ENCODE results near the gene ADIPOR2.

ADIPOR2 gene

DNA sequence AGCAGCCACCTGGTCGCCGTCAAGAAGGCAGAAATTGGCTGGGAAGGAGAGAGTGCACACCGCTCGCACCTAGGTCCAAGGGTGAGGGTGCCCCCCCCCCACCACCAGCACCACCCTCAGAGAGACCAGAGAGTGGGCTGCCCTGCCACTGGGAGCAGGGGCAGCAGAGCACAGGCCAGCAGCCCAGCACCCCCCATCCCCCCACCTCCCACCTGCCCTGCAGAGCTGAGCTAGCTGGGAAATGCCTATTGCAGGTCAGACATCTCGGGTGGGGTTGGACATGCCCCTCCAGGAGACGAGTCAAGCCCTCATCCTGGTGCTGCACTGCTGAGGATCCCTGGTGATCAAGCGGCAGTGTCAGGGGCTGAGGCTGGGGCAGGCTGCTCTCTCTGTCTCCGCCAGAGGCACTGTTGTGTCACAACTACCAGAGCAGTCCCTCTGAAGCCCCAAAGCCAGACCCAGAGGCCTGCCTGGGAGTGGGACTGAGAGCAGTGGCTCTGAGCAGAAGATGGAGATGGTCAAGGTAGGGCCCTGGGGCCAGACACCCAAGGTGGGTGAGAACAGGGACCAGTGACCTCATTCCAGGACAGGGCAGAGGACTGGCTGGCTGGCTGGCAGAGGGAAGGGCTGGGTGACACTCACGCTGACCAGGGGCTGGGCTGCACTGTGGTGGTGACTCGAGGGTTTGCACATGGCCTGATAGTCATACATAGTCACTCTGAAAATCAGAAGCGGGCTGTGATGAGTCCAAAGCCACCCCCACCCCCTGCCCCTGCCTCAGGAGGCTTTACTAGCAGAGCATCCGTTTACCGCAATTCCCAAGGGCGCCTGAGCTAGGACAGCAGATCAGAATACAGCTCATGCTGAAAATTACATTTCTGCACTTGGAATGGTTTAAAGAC is 109.8 kb downstream of the ADIPOR2 start:
- DNase-seq = no peak

DNA sequence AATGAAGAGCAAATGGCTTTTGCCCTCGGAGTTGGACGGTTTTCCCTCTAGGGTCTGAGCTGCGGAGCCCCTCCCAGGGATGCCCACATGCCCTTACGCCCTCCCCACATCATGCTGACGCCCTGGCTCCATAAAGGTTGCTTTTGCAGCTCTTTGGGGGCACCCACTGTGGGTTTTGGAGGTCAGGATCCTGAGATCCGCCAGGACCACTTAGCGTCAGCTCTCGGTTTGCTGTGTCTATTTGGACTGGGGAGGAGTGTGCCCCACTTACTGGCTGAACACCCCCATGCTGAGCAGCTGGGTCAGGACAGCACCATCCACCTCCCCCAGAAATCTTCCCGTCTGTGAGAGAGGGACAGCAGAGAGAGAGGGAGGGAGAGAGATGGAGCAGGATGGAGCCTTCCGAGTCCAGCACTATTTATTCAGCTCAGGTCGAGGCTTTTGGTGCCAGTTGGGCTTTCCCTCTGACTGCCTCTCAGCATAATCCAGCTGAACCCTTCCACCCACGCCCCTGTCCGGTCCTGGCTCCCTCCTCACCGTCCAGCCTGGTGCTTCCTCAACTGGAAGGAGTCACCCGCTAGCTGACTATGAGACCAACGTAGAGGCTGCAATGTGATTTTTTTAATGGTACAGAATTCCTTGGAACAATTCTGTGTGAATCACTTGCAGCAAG is 110.6 kb downstream of the ADIPOR2 start:
- DNase-seq = no peak

DNA sequence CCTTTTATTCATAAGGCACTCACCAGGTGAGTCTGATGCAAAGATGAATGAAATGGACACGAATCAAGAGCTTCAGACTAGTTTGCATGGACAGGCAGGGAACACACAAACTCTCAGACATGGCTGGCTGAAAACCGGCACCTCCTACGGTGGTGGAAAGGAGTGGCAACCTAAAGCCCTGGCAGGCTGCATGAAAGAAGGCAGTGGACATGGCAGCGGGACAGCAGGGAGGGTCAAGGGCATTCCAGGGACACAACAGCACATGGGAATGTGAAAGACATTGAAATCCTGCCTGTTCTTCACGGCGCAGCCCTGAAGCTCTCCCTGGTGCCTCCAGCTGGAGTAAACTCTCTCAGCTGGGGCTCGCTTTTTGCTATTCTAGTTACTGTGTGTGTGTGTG is 112.9 kb downstream of the ADIPOR2 start:
- no peak for DNase-seq

DNA sequence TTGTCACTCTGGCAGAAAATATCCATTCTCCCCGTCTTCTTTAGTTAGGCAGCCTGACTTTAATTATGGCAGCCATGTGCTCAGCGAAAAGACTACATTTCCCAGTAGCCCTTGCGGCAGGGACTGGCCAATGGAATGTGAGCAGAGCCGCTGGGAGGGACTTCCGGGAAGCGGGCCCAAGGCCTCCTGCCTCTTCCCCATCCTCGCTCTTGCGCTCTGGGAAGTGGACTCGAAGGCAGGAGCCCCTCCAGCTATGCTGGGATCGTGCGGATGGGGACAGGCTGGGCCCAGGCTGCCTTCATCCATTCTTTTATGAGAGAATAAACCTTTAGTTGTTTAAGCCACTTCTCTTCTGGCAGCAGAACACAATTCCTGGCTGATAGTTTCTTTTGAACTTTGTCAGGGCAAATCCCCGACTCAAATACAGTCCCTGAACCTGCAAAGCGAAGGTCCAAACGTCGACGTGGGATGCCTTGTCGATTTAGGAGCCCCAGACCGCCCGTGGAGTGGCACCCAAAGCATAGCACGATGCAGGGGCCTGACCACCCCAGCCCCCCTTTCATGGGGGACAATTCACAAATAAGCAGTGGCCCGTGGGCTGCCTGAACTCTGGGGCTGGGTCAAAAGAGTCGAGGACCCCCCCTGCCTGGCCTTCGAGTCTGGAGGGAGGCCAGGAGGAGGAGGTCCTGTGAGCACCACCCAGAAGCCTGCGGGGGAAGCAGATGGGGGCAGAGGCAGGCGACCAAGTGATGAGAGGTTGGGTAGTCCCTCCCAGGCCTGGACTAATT is 113.9 kb downstream of the ADIPOR2 start:
- peak; percentile 97 for DNase-seq

- no peak for DNase-seq
Measured at GRCh38 chr12:1805441-1806081, 114.7 kb downstream of the ADIPOR2 start.

DNA sequence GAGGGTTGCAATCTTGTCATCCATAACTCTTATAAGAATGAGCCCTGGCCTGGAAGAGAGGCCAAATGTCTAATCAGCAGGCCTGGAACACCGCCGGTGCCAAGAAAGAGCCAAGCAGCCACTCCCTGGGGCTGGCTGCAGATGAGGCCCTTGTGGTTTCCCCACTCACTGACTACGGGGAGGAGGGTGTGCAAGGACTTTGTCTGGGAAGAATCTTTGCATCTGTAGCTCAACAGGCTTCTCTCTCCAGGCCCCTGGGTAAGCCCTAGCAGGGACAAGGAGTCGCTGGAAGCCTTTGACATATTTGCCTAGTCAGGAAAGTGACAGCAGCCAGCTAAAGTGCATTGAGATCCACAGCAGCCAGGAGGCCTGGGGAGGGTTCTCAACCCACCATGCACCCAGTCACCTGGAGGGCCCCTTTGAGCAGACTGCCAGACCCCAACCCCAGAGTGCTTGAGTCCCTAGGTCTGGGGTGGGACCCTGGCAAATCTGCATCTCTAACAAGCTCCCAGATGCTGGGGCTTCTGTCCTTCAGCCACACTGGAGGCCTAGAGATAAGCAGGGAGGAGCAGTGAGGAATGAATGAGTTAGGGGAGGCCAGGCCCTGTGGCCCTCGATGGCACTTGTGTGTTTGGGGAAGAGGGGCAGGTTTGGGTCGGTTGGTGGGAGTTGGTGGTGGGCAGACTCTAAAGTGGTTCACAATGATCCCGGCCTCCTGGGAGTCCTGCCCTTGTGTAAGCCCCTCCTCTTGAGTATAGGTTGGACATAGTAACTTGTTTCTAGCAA is 115.6 kb downstream of the ADIPOR2 start:
- DNase-seq = peak; percentile 92

DNA sequence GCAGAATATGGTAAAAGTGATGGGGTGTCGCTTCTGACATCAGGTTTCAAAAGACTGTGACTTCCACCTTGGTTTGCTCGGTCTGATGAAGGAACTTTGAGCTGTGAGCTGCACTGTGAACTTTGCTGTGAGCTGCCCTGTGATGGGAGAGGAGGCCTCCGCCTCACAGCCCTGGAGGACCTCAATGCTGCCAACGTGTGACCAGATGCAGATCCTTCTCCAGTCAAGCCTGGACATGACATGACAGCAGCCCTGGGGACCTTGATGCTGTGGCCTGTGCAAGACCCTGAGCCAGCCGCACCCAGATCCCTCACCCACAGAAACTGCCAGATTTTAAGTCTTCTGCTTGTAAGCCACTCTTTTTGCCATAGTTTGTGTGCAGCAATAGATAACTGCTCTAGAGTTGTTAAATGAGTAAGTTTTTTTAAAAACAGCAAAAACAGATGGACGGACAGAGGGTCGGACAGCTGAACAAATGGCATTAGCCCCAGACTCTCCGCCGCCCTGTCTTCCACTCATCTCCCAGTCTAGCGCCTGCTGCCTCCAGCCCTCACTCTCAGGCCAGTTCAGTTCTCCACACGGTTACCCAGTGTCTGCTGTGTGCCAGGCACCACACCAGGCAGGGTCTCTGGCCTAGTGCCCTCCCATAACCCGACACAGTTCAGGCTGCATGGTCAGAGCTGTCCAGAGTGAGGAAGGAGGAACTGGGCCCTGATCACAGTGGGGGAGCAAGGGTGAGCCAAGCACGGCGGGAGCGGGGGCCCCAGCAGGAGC is 116.4 kb downstream of the ADIPOR2 start:
- DNase-seq = no peak

DNA sequence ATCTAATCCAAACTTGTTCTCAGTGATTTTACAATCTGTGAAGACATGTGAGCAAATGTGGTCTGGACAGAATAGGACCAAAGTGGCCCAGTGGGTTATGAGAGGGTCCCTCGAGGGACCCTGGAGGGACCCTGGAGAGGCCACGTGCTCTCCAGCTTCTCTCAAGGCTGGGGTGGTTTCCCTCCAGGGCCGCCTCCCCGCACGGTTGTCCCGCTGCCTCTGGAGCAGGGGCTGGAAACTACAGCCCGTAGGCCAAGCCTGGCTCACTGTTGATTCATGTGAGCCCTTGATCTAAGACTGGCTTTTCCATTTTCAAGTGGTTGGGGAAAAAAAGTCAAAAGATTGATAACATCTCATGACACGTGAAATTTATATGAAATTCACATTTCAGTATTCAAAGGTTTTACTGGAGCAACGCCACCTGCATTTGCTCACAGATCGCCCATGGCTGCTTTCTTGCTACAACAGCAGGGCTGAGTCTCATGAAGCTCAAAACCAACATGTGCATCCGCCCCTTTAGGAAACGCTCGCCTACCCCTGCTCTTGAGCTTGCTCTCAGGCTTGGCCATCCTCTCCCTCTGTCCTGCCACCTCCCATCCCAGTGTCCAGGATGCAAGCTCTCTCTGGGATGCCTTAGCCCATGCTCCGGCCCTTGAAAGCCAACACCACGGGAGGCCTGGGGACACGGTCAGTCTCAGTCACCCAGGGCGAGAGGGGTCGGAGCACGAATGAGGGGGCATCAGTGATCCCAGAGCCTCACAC is 117.3 kb downstream of the ADIPOR2 start:
- DNase-seq = no peak

- DNase-seq = no peak
Measured at GRCh38 chr12:1808798-1809480, 118.1 kb downstream of the ADIPOR2 start.

- DNase-seq = peak; percentile 46
Measured at GRCh38 chr12:1809591-1810190, 118.8 kb downstream of the ADIPOR2 start.

DNA sequence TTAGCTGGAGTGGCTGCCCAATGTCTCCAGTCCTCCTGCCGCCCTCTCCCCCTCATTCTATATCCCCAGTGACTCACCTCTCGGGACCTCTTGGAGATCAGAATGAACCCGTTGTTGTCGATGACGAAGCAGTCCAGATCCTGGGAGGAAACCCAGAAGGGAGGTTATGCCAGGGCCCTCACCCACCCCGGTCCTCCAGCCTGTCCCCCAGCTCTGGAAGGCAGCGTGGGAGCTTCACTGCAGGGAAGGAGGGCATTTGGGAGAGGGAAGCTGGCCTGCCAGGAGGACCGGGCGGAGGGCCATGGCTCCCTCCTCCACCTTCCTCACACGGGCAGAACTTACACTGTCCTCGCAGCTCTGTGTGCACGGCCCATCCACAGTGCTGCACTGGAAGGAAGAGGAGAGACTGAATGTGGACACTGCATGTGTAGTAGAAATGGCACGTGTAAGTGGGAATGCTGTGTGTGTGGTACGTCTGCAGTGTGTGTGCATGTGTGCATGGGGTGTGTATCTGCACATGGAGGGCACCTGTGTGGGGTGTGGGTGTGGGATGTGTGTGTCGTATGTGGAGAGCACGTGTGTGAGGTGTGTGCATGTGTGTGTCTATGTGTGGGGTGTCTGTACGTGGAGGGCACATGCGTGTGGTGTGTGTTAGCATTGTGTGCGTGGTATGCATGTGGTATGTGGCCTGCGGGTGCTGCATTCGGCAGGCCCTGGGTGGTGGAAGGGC is 119.5 kb downstream of the ADIPOR2 start:
- no peak for DNase-seq

- DNase-seq = no peak
Measured at GRCh38 chr12:1810931-1811280, 120.0 kb downstream of the ADIPOR2 start.

DNA sequence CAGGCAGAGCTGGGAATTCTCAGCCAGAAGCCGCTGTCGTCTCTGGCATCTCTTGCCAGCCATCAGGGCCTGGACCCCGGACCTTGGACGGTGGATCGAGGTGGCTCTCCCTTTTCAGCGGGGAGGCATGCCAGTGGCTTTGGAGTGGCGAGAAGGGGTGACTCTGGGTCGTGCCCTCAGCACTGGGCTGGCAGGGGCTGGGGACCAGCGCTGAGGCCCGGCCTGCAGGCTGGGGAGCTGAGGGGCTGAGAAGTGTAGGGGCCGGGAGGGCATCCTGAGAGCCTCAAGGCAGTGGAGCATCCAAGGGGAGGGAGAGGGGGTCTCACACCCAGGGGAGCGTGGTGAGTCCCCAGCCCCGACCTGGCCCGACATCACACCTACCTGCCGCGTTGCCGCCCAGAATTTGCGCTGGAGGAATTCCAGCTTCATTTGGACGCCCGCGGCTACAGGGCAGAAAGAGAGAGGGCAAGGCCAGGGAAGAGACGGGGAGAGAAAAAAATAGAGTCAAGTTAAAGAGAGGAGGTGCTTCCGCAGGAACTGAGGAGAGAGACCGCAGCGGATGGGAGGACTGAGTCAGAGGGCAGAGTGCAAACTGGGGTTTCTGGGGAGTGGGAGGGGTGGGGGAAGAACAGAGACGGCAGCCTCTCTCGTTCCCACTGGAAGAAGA is 120.5 kb downstream of the ADIPOR2 start:
- DNase-seq = no peak

- DNase-seq = no peak
Measured at GRCh38 chr12:1811948-1812291, 121.0 kb downstream of the ADIPOR2 start.

DNA sequence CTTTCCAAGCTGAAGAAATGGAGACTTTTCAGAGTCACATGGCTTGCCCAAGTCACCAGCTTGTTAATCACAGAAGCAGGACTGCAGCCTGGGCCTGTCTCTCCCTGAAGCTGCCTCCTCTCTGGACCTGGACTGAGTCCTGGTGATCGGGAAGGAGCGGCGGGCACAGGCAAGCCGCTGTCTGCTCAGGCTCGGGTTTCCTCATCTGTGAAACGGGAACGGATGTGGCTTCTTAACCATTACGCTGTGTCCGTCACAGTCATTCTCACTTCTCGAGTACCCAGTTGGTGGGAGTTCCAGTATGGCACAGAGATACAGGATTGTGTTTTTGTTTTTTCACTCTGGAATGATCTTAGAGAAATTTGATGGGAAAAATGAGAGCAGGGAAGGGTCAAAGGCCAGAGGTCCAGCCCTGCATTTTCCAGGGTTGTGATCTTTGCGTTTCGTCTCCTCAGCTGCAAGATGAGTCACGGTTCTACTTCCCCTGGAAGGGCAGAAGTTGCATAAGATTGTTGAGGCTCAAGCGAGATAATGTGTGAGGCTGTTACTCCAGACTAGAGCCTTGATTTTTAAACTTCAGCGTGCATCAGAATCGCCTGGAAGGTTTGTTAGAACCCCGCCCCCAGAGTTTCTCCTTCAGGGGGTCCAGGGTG is 121.9 kb downstream of the ADIPOR2 start:
- peak; percentile 75 for DNase-seq

DNA sequence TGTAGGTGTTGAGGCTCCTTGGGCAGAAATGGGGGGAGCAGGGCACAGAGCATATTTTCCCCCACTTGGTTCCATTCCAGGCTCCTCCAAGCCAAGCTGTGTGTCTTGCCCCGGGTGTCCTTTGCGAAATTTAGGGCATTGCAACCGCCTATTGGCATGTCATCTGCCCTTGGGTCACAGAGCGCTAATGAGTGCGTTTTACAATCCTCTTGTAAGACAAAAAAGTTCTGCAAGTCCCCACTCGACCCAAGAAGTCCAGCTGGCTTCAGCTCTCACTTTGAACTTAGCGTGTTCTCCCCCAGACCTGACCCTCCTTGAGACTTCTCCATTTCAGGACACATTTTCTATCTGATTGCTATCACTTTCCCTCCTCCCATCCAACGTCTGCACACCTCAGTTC is 123.4 kb downstream of the ADIPOR2 start:
- DNase-seq = no peak

DNA sequence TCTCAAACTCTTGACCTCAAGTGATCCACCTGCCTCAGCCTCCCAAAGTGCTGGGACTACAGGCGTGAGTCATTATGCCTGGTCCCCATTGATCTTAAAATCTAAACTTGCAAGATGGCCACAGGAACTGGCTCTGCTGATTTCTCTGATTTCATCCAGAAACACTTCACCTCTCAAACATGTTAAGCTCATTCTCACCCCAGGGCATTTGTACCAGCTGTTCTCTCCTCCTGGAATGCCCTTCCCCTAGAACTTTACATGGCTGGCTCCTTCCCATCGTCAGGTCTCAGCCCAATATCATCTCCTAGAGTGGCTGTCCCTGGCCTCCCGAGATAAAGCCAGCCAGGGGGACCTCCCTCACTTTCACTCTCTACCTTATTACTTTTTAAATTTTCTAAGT is 124.2 kb downstream of the ADIPOR2 start:
- DNase-seq = no peak
